NCI-H748 (cell line): ENCODE results near the gene NR3C2.
"Not testable (repeated sequence)": the region's sequence is repeated elsewhere in the genome, so short reads cannot be mapped to it uniquely, and the experiment has no call there.

Experiments
- DNase-seq: peaks from one replicate; lab custom pipeline; 2025; ENCODE audit not compliant: unreplicated experiment; lab: John Stamatoyannopoulos, UW

NR3C2 gene

GRCh38 chr4:148222991-148223660, 219.1 kb downstream of the NR3C2 start:
- no peak for DNase-seq

- no peak for DNase-seq
These were observed 225.1 kb downstream of the NR3C2 start for GRCh38 chr4:148216866-148217814.

GRCh38 chr4:148216321-148216720, 225.9 kb downstream of the NR3C2 start:
- no peak for DNase-seq

- DNase-seq, result no peak
These were observed 227.0 kb downstream of the NR3C2 start for GRCh38 chr4:148215202-148215601.

- DNase-seq, result no peak
These were observed 227.6 kb downstream of the NR3C2 start for GRCh38 chr4:148214529-148215166.

GRCh38 chr4:148211533-148211932, 230.7 kb downstream of the NR3C2 start:
- no peak for DNase-seq

GRCh38 chr4:148210661-148211060, 231.6 kb downstream of the NR3C2 start:
- DNase-seq, result no peak

GRCh38 chr4:148207068-148207467, 235.1 kb downstream of the NR3C2 start:
- no peak for DNase-seq

- DNase-seq, result no peak
These were observed 236.7 kb downstream of the NR3C2 start for GRCh38 chr4:148205476-148205875.

- no peak for DNase-seq
These were observed 237.3 kb downstream of the NR3C2 start for GRCh38 chr4:148204892-148205291.

GRCh38 chr4:148204171-148204570, 238.0 kb downstream of the NR3C2 start:
- DNase-seq, result no peak

GRCh38 chr4:148203056-148203898, 238.9 kb downstream of the NR3C2 start:
- DNase-seq, result peak; percentile 68

GRCh38 chr4:148200960-148201359, 241.3 kb downstream of the NR3C2 start:
- no peak for DNase-seq

- no peak for DNase-seq
These were observed 246.1 kb downstream of the NR3C2 start for GRCh38 chr4:148196164-148196563.

GRCh38 chr4:148192526-148192925, 249.7 kb downstream of the NR3C2 start:
- no peak for DNase-seq

GRCh38 chr4:148187454-148188222, 254.6 kb downstream of the NR3C2 start:
- DNase-seq, result not testable (repeated sequence)

- DNase-seq, result no peak
These were observed 257.3 kb downstream of the NR3C2 start for GRCh38 chr4:148184922-148185321.

- DNase-seq, result no peak
These were observed 259.8 kb downstream of the NR3C2 start for GRCh38 chr4:148182230-148182911.

- DNase-seq, result no peak
These were observed 268.7 kb downstream of the NR3C2 start for GRCh38 chr4:148173397-148174017.
